ENCODE measurements around the gene HIVEP2.

HIVEP2 gene

DNA sequence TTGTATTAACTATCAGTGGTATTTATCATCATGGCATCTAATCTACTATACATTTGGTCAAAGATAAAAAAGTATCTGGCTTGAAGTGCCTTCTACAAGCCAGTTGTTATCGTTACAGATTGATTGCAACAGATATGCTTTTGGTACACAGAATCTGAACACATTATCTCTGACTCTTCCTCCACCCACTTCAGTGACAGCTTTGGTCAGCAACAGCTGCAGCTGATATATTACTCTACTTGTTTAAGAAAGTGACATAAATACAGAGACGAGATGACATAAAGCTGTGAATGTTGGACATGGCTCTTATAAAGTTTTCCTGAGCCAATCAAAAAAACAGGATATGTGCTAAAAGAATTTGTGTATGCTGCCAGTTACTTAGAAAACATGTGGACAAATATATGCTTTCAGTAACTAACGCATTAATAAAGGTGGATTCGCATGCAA, 77.6 kb downstream of the HIVEP2 start:
- no peak for DNase-seq (ENCODE audit: low read depth, low spot score)

DNA sequence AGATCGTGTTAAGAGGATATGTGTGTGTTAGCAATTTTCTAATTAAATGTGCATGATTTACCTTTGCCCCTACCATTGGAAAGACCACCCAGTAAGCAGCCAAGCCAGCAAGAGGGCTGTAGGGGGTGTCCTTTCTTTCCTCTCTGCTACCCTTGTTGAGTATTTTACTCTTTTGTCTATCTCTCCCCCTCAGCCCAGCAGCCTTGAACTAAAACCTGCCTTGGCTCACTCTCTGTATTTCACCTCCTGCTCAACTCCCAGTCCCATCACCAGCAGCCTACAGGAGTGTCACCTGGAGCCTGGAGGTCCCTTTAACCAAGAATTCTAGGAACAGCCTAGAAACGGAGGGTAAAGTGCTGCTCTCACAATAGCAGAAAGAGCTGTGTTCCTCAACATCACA, 81.0 kb downstream of the HIVEP2 start:
- DNase-seq (ENCODE audit: low read depth, low spot score): no peak

- no peak for DNase-seq (ENCODE audit: low read depth, low spot score)
Measured at GRCh38 chr6:142861711-142862110, 83.3 kb downstream of the HIVEP2 start.

GRCh38 chr6:142860498-142860897, 84.5 kb downstream of the HIVEP2 start:
- no peak for DNase-seq (ENCODE audit: low read depth, low spot score)

GRCh38 chr6:142857796-142858555, 87.0 kb downstream of the HIVEP2 start:
- no peak for DNase-seq (ENCODE audit: low read depth, low spot score)

DNA sequence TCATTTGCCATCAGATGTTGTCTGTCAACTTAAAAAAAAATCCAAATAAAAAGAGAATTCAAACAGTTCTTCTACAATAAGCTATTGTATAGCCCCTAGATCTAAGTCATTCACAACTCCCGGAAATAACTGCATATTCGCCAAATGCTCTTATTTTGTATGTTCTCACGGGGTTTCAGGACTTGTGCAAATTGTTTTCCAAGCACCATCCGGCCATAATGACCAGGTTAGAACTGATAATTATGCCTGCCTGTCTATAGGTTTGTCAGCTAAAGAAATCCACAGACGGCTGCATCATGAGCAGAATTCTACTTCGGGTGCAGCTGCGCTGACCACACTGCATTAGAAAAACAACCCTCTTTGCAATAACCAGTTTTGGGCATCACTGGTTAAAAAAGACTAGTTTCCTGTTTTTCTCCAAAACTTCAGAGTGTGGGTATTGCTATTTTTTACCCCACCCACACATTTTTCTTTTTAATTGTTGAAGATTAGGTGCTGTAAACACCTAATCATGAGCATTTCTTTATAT, 87.7 kb downstream of the HIVEP2 start:
- DNase-seq (ENCODE audit: low read depth, low spot score): no peak

DNA sequence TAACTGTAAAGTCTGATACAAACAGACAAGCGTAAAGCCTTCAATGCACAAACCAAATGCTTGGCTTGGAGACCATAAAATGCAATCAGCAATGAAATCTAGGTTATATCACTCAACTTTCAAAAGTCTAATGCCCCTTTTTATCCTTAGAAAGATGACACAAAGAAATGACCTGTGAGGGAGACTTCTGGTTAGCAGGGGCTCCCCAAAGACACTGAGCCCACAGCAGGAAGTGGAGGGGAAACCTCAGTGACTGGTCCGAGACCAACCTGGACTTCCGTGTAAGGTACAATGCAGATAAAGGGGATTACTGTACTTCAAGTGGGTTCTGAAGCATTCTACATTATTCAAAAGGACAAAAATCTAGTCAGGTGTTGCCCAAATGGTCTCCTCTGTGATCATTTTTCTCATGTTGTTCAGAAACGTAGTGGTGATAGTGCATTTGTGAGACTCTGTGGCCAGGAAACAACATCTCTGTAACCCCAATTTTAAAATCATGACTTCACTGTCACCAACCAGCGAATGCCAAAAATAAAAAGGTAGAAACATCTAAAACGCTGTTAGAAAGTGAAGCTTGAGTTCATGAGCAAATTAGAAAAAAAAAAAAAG, 88.2 kb downstream of the HIVEP2 start:
- DNase-seq (ENCODE audit: low read depth, low spot score): no peak

DNA sequence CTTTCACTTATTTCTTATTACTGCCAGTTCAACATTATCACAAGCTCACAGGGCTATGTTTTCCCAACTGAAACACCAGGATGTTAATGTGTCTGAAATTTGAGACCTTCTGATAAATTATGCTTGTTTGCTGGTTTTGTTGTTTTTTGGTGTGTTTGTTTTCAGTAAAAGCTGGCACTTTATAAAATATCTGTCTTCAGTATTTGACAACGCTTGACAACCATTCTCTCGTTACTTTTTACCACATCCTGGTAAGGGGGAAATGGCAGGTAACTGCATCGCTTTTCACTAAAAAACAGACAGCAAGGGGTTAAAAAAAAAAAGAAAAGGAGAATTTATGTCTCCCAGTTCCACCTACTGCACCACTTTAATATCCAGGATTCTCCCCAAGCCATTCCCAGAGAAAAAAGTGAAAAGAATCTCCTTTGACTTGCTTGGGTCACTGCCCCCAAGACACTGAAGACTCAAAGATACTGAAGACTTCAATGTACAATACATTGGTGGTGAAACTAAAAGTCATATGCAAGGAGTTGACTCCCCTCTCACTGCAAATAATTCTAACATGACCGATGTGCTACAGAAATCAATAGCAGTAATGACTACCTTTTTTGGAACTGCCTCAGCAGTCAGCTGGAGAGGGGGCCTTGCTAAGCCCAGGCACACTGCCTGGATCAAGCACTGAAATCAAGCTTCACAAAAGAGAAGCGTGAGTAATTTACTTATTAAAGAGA, 88.9 kb downstream of the HIVEP2 start:
- no peak for DNase-seq (ENCODE audit: low read depth, low spot score)

GRCh38 chr6:142854589-142855488, 90.1 kb downstream of the HIVEP2 start:
- DNase-seq (ENCODE audit: low read depth, low spot score): no peak

- DNase-seq (ENCODE audit: low read depth, low spot score): no peak
Measured at GRCh38 chr6:142853244-142854180, 91.5 kb downstream of the HIVEP2 start.

DNA sequence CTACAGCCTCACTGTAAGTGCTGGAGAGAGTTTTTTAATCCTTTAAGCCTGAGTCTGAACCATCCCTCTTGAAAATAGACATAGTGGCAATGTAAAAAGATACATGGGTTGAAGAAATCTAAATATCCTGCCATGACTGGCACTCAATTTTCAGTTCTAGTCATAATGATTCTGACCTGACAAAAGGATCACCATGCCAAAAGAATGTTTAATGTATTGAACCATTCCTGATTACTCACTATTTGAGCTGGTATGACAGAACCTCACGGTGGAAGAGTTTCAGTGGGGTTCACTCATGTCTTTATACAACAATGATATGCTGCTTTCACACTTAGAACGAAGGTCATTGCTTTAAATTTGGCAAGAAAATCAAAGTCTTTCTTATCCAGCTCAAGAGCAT, 93.4 kb downstream of the HIVEP2 start:
- no peak for DNase-seq (ENCODE audit: low read depth, low spot score)

GRCh38 chr6:142850679-142851423, 94.1 kb downstream of the HIVEP2 start:
- no peak for DNase-seq (ENCODE audit: low read depth, low spot score)

- no peak for DNase-seq (ENCODE audit: low read depth, low spot score)
Measured at GRCh38 chr6:142848976-142849375, 96.0 kb downstream of the HIVEP2 start.

DNA sequence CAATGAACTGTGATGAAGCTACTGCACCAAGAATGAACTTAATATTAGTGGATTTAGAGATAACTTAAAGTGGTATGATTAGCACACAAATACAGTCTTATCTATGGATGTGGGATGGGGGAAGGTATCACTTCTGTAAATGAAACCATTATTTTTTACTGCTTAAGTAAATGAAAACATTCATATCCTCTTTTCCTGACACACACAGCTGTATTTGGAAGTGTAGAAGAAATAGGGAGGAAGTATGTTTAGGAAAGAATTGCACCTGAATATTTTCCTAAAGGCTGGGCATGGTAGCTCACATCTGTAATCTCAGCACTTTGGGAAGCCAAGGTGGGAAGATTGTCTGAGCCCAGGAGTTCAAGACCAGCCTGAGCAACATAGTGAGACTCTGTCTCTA, 96.8 kb downstream of the HIVEP2 start:
- no peak for DNase-seq (ENCODE audit: low read depth, low spot score)

DNA sequence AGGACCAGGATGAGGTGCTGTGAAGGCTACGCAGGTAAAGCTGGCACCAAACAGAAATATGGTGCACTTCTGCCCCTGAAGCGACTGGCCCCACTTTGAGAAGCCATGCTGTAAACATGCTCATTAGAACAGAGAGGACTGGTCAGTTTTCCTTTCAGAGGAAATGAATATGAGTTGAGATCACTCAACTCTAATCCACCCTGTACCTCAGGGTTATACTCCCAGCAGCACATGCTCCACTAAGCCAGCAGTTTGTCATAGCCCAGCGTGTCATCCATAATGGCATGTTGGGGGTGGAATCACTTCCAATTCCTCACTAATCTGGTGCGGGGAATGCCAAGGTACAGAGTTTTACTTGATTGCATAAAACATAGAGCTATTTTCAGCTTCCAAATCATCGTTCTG, 98.1 kb downstream of the HIVEP2 start:
- DNase-seq (ENCODE audit: low read depth, low spot score): no peak

- DNase-seq (ENCODE audit: low read depth, low spot score): no peak
Measured at GRCh38 chr6:142846459-142846831, 98.5 kb downstream of the HIVEP2 start.

- DNase-seq (ENCODE audit: low read depth, low spot score): peak; percentile 87
Measured at GRCh38 chr6:142845624-142846458, 99.1 kb downstream of the HIVEP2 start.

- DNase-seq (ENCODE audit: low read depth, low spot score): no peak
Measured at GRCh38 chr6:142845143-142845571, 99.8 kb downstream of the HIVEP2 start.

All from brain pericyte (primary cell).